ENCODE results near the gene TNS1.
"Not testable (repeated sequence)": the region's sequence is repeated elsewhere in the genome, so short reads cannot be mapped to it uniquely, and the experiment has no call there.

TNS1 gene

DNA sequence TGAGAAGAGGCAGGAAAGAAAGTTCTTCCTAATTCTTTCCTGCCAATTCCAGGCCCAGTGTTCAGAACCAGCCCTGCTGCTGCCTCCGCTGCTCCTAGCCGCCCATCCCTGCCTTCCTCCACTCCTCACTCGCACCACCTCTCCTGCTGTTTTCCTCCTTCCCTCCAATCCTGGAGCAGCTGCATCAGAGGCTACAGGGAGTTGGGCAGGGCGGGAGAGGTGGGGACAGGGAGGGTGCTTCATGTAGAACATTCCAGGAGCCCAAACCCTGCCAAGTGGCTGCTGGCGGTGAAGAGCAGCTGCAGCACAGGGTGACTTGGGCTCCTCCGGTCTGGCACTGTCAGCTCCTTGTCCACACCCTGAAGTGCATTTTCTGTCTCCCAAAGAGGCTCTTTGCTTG, 176.3 kb downstream of the TNS1 start:
- no peak for DNase-seq

DNA sequence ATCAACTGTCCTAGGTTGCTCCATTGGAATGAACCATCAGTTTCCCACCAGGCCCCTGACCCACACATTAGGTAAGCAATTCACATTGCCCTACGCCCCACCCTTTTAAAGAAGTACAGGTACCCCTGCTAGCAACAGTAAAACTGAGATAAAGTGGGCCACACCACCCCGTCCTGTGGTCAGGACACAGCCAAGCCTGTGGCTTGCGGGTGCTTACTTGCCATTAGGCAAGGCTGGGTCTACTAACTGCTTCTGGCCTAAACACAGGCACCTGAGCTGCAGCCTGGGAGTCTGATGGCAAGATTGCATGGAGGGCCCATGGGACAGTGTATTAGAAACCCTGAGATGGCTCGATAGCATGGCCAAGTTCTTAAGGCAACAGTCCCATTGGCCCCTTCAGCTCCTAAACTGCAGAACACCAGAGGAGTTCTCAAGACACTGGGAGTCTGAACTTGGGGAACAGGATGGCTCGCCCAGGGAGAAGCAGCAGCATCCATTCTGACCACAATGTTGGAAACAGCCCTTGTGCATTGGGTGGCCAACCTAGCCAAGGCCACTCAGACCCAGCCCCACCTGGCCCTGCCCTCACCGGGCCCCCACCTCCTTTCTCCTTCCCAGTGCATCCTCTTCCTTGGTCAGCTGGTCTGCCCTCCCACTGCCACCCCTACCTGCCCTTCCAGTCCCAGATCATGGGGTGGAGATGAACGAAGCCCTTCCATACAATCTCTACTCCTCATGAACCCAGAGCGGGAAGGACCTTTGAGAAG, 177.1 kb downstream of the TNS1 start:
- DNase-seq, result no peak

DNA sequence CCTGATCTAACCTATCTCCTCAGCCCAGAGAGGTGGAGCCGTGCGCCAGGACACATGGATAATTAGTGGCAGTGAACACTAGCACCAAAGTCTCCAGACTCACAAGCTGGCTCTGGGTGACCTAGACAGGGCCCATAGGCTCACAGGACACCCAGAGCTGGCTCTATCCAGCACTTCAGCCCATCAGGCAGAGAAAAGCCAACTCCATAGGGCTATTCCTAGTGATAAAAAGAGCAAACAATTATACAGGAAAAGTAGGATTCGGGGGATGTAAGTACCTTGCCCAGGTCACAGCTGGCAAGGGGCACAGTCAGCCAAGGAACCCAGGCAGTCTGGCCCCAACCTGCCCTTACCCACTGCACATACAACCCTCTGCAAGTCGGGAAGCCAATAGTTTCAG, 178.6 kb downstream of the TNS1 start:
- DNase-seq, result no peak

DNA sequence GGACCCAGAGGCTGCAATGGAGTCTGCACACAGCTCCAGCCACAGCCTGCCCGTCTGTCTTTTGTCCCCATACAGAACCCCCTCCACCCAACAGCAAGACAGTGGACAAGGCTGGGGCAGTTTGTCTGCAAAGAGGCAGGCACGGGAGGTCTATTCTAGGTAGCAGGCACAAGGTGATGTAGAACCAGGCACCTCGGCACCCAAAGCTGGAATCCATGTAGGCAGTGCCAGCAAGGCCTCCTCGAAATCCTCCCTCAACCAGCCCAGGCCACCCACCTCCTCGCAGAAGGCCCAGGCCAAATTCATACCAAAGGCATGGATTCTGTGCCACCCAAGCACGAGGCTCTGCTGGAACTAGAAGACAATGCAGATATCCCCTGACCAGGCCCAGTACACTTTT, 179.2 kb downstream of the TNS1 start:
- DNase-seq, result no peak

DNA sequence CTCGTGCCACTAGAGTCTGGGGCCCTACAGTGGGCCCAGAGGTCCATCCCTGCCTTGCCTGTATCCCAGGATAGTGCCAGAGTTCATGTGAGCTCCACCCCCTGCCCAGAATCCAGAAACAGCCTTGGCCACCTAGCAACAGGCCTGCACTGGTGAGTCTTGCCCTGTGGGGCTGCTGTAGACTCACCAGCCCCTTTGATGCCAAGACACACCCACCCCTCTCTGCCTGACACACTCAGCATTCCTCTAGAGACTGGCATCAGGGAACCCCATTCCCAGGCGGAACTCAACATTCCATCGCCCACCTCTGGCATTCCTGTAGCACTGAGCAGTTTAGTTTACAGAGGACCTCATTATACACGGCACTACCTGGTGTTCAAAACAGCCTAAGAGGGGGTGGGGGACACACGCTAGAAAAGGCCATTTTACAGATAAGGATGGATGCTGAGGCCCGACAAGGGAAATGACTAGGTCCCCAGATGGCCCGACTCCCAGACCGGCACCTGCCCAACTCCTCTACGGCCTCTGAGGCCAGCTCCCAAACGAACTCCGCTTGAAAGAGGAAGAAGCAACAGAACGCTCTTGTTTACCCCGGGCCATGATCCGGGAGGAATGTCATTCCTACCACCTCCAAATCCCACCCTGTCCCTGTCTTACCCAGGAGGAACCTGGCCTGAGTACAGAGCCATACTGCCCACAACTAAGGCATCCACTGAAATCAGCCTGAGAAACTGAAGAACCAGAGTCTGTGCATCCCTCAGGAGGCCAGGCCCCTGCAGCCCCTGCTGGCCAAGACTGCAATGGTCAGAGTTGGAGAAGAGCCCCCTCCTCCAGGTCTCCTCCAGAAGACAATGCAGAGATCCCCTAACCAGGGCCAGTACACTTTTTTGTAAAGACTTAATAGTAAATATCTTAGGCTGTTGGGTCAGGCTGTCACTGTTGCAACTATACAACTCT, 180.2 kb downstream of the TNS1 start:
- DNase-seq, result no peak

DNA sequence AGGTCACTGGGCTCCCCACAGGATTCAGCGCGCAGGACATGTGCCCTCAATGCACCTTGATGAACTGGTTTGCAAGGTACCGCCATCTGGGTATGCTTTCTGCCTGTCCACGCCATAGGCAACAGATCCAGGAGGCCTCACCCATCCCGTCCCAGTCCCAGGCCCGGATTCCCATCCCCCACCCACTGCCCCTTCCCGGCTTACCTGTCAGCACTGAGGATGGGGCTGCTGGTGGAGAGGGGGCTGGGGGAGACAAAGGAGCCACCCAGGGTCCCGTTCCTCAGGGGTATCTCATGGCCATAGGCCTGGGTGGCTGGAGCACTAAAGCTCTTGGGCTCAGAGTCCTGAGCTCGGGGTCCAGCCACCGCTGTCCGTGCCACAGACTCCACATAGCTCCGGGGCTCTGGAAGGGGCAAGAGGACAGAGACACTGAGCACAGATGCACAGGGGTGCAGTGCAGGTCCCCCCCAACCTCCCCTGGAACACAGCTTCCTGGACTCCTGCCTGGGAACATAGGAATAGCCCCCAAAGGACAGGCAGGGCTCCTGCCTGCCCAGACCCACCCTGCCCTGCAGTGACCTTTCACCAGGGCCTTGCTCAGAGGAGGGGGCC, 181.2 kb downstream of the TNS1 start:
- DNase-seq, result no peak

DNA sequence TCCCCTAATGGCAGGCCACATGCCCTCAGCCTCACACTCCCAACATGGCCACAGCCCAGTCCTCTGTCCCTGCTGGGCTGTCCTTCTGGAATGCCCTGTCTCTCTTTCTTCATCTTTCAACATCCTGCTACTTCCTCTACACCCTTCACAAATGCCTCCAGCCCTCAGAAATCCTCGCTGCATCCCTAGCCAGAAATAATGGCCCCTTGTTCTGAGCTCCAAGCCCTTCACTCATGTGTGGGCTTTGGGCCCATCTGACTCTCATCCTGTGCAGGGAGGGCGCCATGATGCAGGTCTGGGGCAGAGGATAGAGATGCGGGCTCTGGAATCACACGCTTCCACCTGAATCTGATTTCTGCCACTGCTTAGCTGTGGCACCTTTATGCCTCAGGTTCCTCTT, 181.9 kb downstream of the TNS1 start:
- DNase-seq, result no peak

DNA sequence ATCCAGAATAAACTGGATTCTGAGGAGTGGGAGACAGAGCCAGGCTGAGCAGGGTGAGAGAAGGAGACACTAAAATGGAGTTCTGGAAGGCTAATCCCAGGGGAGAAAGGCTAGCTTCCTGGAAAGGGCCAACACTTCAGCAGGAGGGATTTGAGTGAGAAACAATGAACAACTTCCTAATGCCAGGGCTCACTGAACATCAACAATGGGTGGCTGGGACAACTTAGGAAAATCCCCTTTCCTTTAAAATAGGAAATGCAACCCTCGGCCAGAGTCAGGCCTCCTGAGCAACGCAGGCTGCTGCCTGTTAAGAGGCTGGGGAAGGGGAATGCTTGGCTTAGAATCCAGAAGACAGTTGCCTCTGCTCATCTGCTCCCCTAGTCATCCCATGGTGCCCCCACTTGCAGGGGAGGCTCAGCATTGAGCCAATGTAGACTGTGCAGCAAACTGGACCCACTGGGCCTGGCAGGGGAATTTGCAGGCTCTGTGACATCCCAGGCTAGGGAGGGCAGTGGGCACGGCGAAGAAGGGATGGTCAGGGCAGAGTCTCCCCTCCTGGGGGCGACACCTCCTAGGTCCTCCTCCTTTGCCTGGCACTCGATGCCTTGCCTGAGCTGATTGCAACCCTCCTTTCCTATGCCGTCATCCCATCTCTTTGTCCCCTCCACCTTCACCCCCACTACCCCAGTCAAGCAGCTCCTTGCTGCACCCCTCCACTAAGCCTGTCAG, 182.5 kb downstream of the TNS1 start:
- DNase-seq, result no peak

DNA sequence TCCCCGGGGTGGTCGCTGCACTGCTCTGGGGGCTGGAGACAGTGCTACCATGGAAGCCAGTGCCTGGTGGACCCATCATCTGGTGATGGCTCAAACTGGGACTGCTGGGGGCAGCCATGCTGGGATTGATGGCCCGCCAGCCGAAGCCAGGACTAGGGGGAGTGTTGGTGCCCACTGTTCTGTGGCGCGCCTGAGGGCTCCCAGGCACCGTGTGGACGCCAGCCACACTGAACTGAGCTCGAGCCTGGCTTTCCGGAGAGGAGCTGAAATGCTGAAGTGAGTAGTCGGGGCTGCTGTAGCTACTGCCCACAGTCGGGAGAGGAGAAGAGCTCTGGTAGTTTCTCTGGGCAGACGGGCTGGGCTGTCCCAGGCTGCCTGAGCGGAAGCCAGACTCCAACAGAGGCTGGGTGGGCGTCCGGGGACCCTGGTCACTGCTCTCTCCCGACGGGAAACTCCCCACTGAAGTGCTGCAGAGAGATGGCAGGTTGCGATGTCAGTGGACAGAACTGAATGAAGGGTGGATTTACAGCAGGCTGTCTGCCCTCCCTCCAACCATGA, 184.4 kb downstream of the TNS1 start:
- DNase-seq, result no peak

DNA sequence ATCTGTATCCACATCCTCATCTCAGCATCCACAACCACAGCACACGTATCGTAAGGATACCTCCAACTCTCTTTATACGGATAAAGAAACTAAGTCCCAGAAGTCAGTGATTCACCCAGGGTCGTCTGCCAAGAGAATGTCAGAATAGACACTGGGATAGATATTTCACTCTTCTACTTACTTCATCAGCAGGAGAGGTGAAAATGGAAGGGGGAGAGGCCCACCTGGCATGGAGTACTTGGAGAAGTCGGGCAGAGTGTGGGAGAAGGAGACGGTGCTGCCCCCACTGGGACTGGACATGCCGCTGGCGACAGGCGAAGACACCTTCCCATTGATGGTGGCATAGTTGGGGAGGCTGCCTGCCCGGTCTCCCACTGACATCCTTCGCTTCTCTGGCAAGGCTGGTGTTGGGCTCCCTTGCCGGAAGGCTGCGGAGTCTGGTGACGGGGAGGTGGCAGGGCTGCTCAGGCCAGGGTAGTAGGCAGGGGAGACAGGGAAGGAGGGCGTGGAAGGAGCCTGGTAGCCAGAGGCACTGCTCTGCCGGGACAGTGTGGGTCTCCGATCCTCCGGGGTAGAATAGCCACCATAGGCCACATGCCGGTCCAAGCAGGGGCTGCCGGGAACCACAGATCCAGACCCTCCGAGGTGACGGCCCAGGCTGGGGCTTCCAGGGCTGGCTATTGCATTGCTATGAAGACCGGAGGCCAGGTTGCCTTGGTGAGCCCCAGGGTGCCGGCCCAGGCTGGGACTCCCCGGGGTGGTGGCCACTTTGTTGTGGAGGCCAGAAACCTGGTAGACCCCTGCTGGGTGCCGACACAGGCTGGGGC, 185.1 kb downstream of the TNS1 start:
- DNase-seq, result no peak

DNA sequence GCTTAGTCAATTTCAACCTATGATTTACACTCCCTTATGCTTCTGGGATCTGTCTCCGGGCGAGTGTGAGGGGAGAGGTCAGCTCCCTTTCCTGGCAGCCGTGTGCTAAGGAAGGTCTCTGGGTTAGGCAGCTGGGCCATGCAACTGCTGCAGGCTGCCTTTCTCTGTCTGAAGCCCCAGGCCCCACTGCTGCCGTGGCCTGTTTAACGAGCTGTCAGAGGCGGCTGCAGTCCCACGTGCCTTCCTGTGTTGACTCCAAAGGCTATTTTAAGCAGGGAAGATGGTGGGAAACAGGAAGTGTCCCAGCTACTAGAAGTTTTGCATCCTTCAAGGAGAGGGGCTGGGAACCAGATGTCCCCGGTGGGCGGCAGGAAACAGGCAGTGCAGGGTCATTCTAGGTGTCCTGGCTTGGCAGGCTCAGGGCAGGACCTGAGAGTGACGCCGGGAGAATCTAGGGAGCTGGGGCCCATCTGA, 186.4 kb downstream of the TNS1 start:
- DNase-seq, result no peak

DNA sequence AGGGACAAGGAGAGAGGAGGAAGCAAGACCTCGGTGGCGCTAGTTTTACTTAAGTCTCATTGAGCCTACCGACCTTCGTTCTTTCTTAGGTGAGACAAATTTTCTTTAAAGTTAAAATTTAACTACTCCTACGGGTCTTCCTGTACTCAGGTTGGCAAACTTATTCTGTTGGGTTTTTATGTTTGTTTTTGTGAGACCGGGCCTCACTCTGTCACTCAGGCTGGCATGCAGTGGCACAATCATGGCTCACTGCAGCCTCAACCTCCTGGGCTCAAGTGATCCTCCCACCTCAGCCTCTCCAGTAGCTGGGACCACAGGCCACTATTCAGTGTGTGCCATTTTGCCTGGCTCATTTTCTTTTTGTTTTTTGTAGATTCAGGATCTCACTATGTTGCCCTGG, 189.0 kb downstream of the TNS1 start:
- no peak for DNase-seq

DNA sequence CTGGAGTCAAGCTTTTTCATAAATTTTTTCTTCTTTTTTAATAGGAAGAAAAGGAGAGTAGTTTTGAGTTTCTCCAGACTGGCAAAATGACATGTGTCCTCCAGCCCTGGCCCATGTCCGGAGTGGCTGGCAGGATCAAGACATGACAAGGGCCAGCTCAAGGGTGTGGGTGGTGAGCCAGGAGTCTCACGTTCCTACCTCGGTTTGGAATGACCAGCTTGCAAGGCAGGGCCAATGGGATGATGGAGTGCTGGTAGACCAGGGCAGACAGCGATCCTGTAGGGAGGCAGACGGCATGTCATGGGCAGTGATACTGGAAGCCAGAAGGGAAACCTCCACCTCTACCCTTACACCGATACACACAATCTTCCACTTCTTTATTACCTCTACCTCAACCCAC, 190.6 kb downstream of the TNS1 start:
- DNase-seq, result no peak

DNA sequence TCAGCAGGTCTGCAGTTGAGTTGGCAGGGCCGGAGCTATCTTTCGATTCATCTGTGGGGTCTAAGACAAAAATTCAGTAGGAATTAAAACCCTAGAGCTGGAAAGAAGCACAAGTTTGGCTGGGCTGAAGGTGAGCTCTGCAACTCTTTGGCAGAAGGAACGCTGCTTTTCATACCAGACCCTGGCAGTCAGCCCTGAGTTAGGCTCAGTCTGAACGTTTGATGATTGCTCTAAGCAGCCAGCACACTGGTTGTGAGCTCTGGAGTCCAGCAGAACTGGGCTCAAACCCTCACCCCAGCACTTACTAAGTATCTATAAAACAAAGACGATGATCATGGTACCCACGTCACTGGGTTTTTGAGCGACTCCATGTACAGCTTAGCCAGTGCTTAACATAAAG, 192.5 kb downstream of the TNS1 start:
- DNase-seq, result no peak

DNA sequence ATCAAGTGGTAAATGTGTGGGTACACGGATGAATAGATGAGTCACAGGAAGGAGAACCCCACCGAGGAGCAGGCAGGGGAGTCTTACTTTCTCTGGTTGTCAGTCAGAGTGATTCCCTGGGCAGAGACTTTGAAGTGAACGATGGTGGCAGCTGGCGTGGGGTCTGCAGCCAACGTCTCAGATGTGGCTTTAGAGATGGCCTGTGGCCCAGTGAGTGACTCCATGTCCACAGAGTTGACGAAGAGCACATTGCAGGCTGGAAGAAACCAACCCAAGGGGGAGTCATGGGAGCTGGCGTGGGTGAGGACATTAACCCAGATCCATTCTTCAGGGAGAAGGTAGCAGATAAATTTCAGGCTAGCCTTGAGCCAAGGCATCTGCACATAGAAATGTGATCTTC, 193.1 kb downstream of the TNS1 start:
- DNase-seq, result no peak

DNA sequence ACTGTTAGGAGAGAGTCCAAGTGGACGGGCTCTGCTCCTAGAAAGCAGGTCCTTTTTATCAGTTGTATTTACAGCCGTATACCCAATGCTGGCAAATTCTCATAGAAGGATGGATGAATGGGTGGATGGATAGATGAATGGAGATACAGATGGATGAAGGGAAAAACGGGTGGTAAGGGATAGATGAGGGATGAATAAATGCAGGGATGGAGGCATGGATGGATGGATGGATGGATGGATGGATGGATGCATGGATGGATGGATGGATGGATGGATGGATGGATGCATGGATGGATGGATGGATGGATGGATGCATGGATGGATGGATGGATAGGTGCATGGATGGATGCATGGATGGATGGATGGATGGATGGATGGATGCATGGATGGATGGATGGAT, 193.8 kb downstream of the TNS1 start:
- DNase-seq, result not testable (repeated sequence)

DNA sequence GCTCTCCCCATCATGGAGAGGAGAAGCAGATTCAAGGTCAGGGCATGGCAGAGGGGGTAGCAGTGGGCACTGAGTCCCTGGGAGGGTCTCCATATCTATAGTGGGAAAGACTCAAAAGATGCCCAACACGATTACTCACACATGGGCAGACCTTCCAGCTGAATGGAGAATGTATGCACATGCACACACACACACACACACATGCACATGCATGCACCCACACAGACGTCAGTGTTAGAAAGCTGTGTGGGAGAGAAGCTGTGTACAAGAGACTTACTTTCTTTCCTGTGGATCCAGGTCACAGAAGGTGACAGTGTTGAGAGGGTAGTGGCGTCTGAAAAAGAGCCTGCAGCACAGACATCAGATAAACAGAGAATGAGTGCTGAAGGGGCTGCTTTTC, 194.5 kb downstream of the TNS1 start:
- no peak for DNase-seq

DNA sequence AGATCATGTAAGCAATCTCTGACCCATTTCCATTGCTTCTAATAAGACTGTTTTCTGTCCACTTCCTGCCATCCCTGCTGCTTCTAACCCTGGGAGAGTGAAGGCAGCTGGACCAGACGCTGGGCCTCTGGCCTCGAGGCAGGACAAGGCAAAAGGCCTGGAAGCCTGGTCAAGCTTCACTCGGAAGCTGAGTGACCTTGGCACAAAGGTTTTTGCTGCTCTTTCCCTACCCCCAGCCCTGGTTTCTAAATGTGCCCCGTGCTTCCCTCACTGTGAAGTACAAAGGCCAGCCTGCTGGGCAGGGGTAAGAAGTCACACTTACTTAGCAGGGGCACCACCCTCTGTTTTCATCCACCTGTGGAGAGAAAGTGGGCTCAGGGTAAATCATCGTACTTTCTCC, 195.0 kb downstream of the TNS1 start:
- no peak for DNase-seq

DNA sequence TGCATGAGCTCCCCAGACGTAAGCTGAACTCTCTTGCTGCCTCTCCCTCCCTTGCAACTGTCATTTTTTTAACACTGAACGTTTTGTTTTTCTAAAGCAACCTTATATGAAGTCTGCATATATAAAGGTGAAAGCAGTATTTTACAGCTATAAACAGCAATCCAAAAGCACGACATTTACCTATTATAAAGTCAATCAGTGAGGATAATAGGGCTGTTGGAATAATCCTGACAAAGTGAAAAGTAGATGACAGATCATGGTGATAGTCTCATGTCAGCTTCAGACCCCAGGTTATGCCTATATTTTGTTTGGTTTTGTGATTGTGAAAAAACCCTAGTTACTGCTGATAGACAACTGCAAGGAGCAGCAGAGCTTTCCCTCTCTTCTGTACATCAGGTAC, 195.8 kb downstream of the TNS1 start:
- no peak for DNase-seq

DNA sequence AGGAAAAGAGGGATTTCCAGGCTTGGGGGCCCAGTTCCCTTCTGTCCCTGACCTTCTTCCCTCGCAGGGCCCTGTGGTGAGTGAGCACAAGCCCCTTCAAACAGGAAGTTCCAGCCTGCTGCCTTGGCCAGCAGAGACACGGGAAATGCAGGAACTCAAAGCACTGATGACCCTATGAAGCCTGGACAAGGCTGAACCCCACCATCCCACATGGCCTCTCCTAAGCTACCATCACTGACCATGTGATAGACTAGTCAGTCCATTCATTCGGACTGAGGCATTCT, 196.4 kb downstream of the TNS1 start:
- DNase-seq, result no peak

DNA sequence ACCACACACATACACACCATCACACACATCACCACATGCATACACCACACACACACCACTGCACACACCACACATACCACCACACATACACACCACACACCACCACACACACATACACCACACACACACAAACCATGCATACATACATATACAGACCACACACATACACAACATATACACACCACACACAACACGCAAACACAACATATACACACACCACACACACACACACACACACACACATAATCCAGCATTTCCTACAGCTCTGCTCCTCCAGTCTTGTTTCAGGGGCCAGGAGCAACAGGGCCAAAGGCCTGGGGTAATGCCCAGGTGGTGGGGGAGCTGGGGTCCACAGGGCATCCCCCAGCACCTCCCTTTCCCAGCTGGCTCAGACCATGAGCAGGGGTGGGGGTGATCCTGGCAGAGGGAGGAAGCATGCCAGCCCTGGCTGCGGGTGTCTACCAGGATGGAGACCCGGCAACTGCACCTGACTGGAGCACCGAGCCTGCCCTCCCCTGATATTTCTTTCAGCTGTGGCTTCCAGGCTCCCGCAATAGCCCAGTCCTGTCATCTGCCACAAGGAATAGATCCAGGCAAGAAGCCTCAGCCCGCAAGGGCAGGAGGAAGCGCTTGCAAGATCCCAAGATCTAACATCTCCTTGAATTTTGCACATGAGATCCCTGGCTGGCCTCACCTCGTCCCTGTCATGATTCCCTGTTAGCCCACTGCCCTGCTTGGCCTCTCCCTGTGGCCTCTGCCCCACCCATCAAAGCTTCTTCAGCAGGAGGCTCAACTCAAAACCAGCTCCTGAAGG, 196.9 kb downstream of the TNS1 start:
- no peak for DNase-seq
